ENCODE measurements around the gene SHISA6. TPM values are rescaled to one million over a fixed set of nuclear protein-coding genes. Genes with fewer than 3 reads are reported as not detected.

The SHISA6 gene
- total and polyA plus RNA-seq, 4 donors = not detected

GRCh38 chr17:11384131-11384530 lies 143.1 kb downstream of the SHISA6 start:
- Histone ChIP-seq H3K27me3 (ENCODE audit: control insufficient read depth in 4 of 4, insufficient read depth in 4 of 4, low read length in 3 of 4) (peaks cover 0 to 6% (median 1%) of the 10 kb centered on the region in 4 donors), H3K36me3 (ENCODE audit: control insufficient read depth in 4 of 4, insufficient read depth in 3 of 4, low read depth in 1 of 4, low read length in 3 of 4) (no peaks in the 10 kb centered on the region), H3K9ac (ENCODE audit: low read depth in 1 of 2, low read length in 2 of 2) (no peak overlapping the region), H3K4me3 (ENCODE audit: low read depth in 1 of 3, low read length in 3 of 3) (no peak overlapping the region), H3K4me1 (ENCODE audit: control insufficient read depth in 4 of 4, insufficient read depth in 4 of 4, low read length in 3 of 4) (no peaks in the 10 kb centered on the region), H3K9me3 (ENCODE audit: control insufficient read depth in 4 of 4, low read length in 3 of 4) (no peaks in the 10 kb centered on the region), H3K27ac (ENCODE audit: low read depth in 1 of 2, low read length in 2 of 2) (no peak overlapping the region)
- DNase-seq (ENCODE audit: low spot score) = no peak
- 84% methylated on average over 3 of the region's 3 CpGs for WGBS
- TF ChIP-seq YY1 (IDR thresholded peaks at IDR 0.05) = no peak

- peaks cover 0 to 2% (median 0%) of the 10 kb centered on the region in 4 donors for H3K27me3 ChIP-seq (ENCODE audit: control insufficient read depth in 4 of 4, insufficient read depth in 4 of 4, low read length in 3 of 4)
- no peak overlapping the region for H3K4me3 ChIP-seq (ENCODE audit: low read depth in 1 of 3, low read length in 3 of 3)
- no peaks in the 10 kb centered on the region for H3K36me3 ChIP-seq (ENCODE audit: control insufficient read depth in 4 of 4, insufficient read depth in 3 of 4, low read depth in 1 of 4, low read length in 3 of 4)
- no peak for DNase-seq (ENCODE audit: low spot score)
- no peaks in the 10 kb centered on the region for H3K4me1 ChIP-seq (ENCODE audit: control insufficient read depth in 4 of 4, insufficient read depth in 4 of 4, low read length in 3 of 4)
- no peaks in the 10 kb centered on the region for H3K9me3 ChIP-seq (ENCODE audit: control insufficient read depth in 4 of 4, low read length in 3 of 4)
- no peak overlapping the region for H3K9ac ChIP-seq (ENCODE audit: low read depth in 1 of 2, low read length in 2 of 2)
- no peak overlapping the region for H3K27ac ChIP-seq (ENCODE audit: low read depth in 1 of 2, low read length in 2 of 2)
- TF ChIP-seq YY1 (IDR thresholded peaks at IDR 0.05) = no peak
- no peak for TF ChIP-seq FOXA2 (IDR thresholded peaks at IDR 0.05)
- 27% methylated on average over 2 of the region's 2 CpGs for WGBS
Measured at GRCh38 chr17:11387610-11388009, 146.6 kb downstream of the SHISA6 start.

DNA sequence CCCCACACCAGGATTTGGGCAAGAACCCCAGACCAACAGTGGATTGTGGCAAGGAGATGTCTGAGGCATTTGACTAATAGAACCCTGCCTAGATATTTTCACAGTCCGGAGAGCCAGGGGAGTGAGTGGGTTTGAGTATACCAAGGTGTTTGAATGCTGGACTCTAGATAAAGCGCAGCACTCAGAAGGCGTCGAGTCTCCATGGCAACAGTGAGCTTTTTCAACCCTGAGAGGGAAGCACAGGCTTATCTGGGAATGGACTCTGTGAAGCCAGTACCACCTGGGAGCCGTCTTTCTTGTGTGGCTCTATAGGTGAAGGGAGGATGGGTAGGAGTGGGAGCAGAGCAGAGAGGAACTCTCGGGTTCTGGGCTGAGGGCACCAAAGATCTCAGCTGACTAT lies 147.0 kb downstream of the SHISA6 start:
- no peak for DNase-seq (ENCODE audit: low spot score)
- H3K4me1 ChIP-seq (ENCODE audit: control insufficient read depth in 4 of 4, insufficient read depth in 4 of 4, low read length in 3 of 4) = no peaks in the 10 kb centered on the region
- 36% methylated on average over 6 of the region's 6 CpGs for WGBS
- no peak for TF ChIP-seq HNF4A (conservative IDR thresholded peaks at IDR 0.05)
- no peak for TF ChIP-seq REST (IDR thresholded peaks at IDR 0.05)
- TF ChIP-seq RAD21 (IDR thresholded peaks at IDR 0.05) = no peak
- no peak for TF ChIP-seq GABPA (IDR thresholded peaks at IDR 0.05 in 1 of 2, conservative IDR thresholded peaks at IDR 0.05 in 1 of 2)
- TF ChIP-seq, protein P1, sequence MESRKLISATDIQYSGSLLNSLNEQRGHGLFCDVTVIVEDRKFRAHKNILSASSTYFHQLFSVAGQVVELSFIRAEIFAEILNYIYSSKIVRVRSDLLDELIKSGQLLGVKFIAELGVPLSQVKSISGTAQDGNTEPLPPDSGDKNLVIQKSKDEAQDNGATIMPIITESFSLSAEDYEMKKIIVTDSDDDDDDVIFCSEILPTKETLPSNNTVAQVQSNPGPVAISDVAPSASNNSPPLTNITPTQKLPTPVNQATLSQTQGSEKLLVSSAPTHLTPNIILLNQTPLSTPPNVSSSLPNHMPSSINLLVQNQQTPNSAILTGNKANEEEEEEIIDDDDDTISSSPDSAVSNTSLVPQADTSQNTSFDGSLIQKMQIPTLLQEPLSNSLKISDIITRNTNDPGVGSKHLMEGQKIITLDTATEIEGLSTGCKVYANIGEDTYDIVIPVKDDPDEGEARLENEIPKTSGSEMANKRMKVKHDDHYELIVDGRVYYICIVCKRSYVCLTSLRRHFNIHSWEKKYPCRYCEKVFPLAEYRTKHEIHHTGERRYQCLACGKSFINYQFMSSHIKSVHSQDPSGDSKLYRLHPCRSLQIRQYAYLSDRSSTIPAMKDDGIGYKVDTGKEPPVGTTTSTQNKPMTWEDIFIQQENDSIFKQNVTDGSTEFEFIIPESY (IDR thresholded peaks at IDR 0.05) = no peak
- no peak for TF ChIP-seq FOXA1 (IDR thresholded peaks at IDR 0.05)
- TF ChIP-seq EGR1 (IDR thresholded peaks at IDR 0.05; ENCODE audit: low read depth in 2 of 2) = no peak
- TF ChIP-seq FOXA2 (IDR thresholded peaks at IDR 0.05) = no peak
- TF ChIP-seq, protein P2, sequence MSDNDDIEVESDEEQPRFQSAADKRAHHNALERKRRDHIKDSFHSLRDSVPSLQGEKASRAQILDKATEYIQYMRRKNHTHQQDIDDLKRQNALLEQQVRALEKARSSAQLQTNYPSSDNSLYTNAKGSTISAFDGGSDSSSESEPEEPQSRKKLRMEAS (IDR thresholded peaks at IDR 0.05) = no peak
- TF ChIP-seq ATF3 (IDR thresholded peaks at IDR 0.05) = no peak
- TF ChIP-seq JUND (IDR thresholded peaks at IDR 0.05) = no peak
- no peak for TF ChIP-seq NR2F2 (IDR thresholded peaks at IDR 0.05)
- TF ChIP-seq RXRA (IDR thresholded peaks at IDR 0.05) = no peak
- no peaks in the 10 kb centered on the region for H3K9me3 ChIP-seq (ENCODE audit: control insufficient read depth in 4 of 4, low read length in 3 of 4)
- H3K27me3 ChIP-seq (ENCODE audit: control insufficient read depth in 4 of 4, insufficient read depth in 4 of 4, low read length in 3 of 4) = peaks cover 0 to 2% (median 0%) of the 10 kb centered on the region in 4 donors
- no peak overlapping the region for H3K27ac ChIP-seq (ENCODE audit: low read depth in 1 of 2, low read length in 2 of 2)
- H3K36me3 ChIP-seq (ENCODE audit: control insufficient read depth in 4 of 4, insufficient read depth in 3 of 4, low read depth in 1 of 4, low read length in 3 of 4) = no peaks in the 10 kb centered on the region
- no peak overlapping the region for H3K9ac ChIP-seq (ENCODE audit: low read depth in 1 of 2, low read length in 2 of 2)
- no peak overlapping the region for H3K4me3 ChIP-seq (ENCODE audit: low read depth in 1 of 3, low read length in 3 of 3)

Data from liver (tissue), 9 donors.